Measurements from ENCODE around the gene NQO2. TPM values are rescaled to one million over a fixed set of nuclear protein-coding genes. Genes with fewer than 3 reads are reported as not detected.

Gene NQO2
- total RNA-seq, 1 donor from 2014 or later: 22.4 TPM

DNA sequence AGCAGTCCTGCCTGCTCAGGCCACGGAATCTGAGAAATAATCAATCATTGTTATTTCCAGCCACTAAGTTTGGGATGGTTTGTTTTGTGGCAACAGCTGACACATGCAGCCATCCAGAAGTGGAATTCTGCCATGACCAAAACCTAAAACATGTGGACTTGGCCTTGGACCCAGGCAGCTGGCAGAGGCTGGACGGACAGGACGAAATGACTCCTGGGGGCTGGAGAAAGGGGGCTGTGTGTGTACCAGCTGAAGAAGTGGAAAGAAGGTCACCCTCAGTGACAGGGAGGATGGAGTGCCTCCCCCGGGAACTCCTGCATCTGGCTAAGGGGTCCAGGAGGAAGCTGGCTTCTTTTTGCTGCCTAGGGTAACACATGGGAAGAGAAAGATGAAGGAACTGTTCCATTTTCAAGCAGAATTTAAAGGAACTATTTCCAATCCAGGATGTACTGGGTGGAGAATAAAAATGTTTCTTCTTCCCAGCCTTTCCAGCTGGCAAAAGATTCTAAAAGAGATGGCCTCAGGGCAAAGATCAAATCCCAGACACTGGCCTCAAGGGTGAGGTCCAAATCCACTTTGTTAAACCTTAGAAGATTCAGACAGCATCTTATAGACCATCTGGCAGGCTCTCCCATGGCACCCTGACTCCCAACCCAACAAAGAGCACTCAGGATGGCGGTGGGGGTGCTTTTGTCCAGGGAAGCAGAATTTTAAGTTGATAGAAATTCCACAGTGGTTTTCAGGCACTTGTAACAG is 42.6 kb upstream of the NQO2 start:
- Histone ChIP-seq H3K4me3 (no peak overlapping the region), H3K36me3 (peaks cover 48% of the 10 kb centered on the region), H3K9me3 (no peaks in the 10 kb centered on the region), H3K4me1 (peaks cover 66% of the 10 kb centered on the region), H3K27ac (peak overlapping the region; percentile 83), H3K27me3 (ENCODE audit: low read depth) (no peaks in the 10 kb centered on the region)
- DNase-seq: no peak
- no peak for ATAC-seq
- intact Hi-C loops (cut with DNase I): no loop called here
- TF ChIP-seq, protein P1, sequence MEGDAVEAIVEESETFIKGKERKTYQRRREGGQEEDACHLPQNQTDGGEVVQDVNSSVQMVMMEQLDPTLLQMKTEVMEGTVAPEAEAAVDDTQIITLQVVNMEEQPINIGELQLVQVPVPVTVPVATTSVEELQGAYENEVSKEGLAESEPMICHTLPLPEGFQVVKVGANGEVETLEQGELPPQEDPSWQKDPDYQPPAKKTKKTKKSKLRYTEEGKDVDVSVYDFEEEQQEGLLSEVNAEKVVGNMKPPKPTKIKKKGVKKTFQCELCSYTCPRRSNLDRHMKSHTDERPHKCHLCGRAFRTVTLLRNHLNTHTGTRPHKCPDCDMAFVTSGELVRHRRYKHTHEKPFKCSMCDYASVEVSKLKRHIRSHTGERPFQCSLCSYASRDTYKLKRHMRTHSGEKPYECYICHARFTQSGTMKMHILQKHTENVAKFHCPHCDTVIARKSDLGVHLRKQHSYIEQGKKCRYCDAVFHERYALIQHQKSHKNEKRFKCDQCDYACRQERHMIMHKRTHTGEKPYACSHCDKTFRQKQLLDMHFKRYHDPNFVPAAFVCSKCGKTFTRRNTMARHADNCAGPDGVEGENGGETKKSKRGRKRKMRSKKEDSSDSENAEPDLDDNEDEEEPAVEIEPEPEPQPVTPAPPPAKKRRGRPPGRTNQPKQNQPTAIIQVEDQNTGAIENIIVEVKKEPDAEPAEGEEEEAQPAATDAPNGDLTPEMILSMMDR (IDR thresholded peaks at IDR 0.05): no peak

DNA sequence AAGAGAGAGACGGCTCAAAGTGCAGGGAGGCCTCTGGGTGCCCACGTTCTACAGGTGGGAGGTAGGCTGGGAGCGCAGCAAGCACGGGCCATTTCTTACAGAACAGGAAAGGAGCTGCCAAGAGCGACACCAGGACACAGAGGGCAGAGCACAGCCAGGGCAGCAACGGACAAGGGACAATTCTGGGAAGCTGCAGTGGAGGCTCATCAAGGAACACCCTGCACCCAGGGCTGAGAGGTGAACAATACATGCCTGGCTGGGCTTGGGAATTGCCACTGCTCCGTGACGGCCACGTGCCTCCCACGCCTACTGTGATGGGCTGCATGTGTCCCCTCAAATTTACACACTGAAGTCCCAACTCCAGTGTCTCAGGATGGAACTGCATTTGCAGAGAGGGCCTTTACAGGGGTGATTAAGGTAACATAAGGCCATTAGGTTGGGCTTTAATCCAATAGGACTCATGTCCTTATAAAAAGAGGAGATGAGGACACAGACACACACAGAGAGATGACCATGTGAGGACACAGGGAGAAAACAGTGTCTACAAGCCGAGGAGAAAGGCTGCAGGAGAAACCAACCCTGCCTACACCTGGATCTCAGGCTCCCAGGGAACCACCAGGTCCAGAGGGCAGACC is 41.9 kb upstream of the NQO2 start:
- Histone ChIP-seq H3K27me3 (ENCODE audit: low read depth) (no peaks in the 10 kb centered on the region), H3K4me1 (peaks cover 66% of the 10 kb centered on the region), H3K27ac (peak overlapping the region; percentile 83), H3K9me3 (no peaks in the 10 kb centered on the region), H3K36me3 (peaks cover 41% of the 10 kb centered on the region), H3K4me3 (no peak overlapping the region)
- DNase-seq (no peak), ATAC-seq (no peak)
- TF ChIP-seq, protein P1 (IDR thresholded peaks at IDR 0.05): no peak
- intact Hi-C loops (cut with DNase I): no loop called here

DNA sequence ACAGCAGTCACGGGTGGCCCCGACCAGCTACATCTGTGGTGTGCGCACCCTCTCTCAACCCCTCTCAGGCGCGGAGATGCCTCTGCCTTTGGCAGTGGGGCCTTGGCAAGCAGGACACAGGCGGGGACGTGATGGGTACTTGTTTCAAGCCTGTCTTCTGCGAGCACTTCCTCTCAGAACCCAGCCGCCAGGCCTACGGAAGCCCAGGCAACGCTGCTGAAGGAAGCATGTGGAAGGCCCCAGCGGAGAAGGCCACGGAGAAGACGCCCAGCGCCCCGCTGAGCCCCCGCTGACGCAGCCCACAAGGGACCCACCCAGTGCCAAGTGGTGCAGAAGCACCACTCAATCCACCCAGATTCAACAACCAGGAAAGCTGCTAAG is 41.4 kb upstream of the NQO2 start:
- Histone ChIP-seq H3K4me3 (no peak overlapping the region), H3K27me3 (ENCODE audit: low read depth) (no peaks in the 10 kb centered on the region), H3K36me3 (peaks cover 36% of the 10 kb centered on the region), H3K27ac (peak overlapping the region; percentile 83), H3K9me3 (no peaks in the 10 kb centered on the region), H3K4me1 (peaks cover 67% of the 10 kb centered on the region)
- DNase-seq: peak; percentile 86
- intact Hi-C loops (cut with DNase I): no loop called here
- peak; percentile 79 to 90 for ATAC-seq
- TF ChIP-seq, protein P1 (IDR thresholded peaks at IDR 0.05): no peak

DNA sequence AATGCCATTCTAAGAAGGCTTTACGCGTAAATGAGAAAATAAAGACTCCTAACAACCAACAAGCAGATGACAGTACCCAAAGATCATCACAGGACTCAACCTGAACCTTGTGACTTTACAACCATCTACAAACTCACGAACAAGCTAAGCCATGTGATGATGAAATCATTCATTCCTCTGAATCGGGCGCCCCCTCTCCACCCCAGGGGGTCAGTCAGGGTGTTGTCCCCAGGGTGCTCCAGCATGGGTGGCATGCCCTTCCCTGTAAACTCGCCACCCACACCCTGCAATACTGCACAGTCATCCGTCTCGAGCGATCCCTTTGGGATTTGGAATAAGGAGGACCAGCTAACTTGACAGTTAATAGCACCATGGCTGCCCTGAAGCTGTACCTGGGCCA is 40.9 kb upstream of the NQO2 start:
- Histone ChIP-seq H3K36me3 (peaks cover 32% of the 10 kb centered on the region), H3K27me3 (ENCODE audit: low read depth) (no peaks in the 10 kb centered on the region), H3K9me3 (no peaks in the 10 kb centered on the region), H3K27ac (peak overlapping the region; percentile 83), H3K4me1 (peaks cover 72% of the 10 kb centered on the region), H3K4me3 (no peak overlapping the region)
- DNase-seq: no peak
- ATAC-seq: peak; percentile 7 to 41
- TF ChIP-seq, protein P1 (IDR thresholded peaks at IDR 0.05): no peak
- intact Hi-C loops (cut with DNase I): no loop called here

DNA sequence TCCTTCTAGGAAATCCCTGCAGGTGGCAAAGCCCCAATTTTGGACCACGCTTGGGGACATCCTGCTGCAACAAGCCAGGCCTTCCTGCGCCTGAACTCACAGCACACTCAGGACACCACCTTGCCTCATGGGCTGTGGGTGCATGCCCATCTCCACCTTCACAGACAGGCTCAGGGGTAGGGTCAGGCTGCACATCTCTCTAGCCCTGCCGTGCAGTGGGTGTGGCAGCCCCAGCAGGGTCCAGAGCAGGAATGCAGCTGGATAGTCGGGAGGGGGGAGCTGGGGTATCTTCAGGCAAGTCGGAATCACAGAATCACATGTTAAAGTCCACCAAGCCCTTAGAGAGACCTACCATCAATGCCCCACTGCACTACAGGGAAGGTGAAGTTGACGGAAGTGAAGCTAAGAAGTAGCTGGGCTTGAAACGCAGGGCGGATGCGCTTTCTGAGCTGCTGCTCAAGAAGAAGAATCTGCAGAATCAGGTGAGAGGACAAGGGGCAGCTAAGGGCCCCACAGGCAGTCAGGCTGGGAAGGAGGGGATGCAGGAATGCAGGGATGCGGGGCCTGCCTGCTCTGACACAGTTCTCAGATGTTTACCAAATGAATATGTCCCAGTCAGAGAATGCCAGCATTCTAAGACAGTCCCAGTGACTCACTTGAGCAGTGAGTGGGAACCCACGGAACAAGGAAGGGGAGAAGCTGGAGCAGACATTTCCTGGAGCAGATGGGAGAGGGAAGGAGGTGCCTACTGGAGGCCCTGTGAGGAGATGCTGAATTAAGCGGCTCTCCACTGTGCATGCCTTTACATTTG is 39.6 kb upstream of the NQO2 start:
- TF ChIP-seq, protein P1 (IDR thresholded peaks at IDR 0.05): no peak
- intact Hi-C loops (cut with DNase I): no loop called here
- no peak overlapping the region for H3K4me3 ChIP-seq
- H3K4me1 ChIP-seq: peaks cover 73% of the 10 kb centered on the region
- H3K27ac ChIP-seq: peak overlapping the region; percentile 66
- DNase-seq (no peak), ATAC-seq (no peak)
- no peaks in the 10 kb centered on the region for H3K9me3 ChIP-seq
- H3K36me3 ChIP-seq: peaks cover 20% of the 10 kb centered on the region
- no peaks in the 10 kb centered on the region for H3K27me3 ChIP-seq (ENCODE audit: low read depth)

Measured in lower lobe of right lung (tissue), 2 donors.